Hepatocyte (in vitro differentiated cells): ENCODE data around the gene KCNJ9. TPM values are rescaled to one million over a fixed set of nuclear protein-coding genes. Genes with fewer than 3 reads are reported as not detected.

Experiments
- DNase-seq: peaks from one replicate; pipeline ENCODE4 v3.0.0-alpha.2; 2016; ENCODE audit warnings: low spot score
- H2AFZ ChIP-seq: fragments of 200-600 bp; sonication (generic); 2 replicates; pipeline ENCODE4 v1.6.0; 2016; ENCODE audit warnings: antibody characterized with exemption, mild to moderate bottlenecking
- H3K27ac ChIP-seq: fragments of 200-600 bp; sonication (generic); 2 replicates; pipeline ENCODE4 v1.5.1; 2016; ENCODE audit warnings: mild to moderate bottlenecking
- H3K27me3 ChIP-seq: fragments of 200-600 bp; sonication (generic); 2 replicates; pipeline ENCODE4 v1.6.1; 2016
- H3K36me3 ChIP-seq: fragments of 200-600 bp; sonication (generic); replicated peaks from 2 replicates; pipeline ENCODE4 v1.5.1; 2016; ENCODE audit warnings: low read depth; ENCODE audit not compliant: insufficient read depth
- H3K4me1 ChIP-seq: fragments of 200-600 bp; sonication (generic); 2 replicates; pipeline ENCODE4 v1.5.1; 2016; ENCODE audit warnings: mild to moderate bottlenecking, moderate library complexity; ENCODE audit not compliant: insufficient read depth
- H3K4me2 ChIP-seq: fragments of 200-600 bp; sonication (generic); 2 replicates; pipeline ENCODE4 v1.6.0; 2016
- H3K4me3 ChIP-seq: fragments of 200-600 bp; sonication (generic); 2 replicates; pipeline ENCODE4 v1.5.1; 2016; ENCODE audit warnings: mild to moderate bottlenecking
- H3K79me2 ChIP-seq: fragments of 200-600 bp; sonication (generic); 2 replicates; pipeline ENCODE4 v1.6.0; 2017; ENCODE audit warnings: mild to moderate bottlenecking
- H3K9me2 ChIP-seq: fragments of 200-600 bp; sonication (generic); replicated peaks from 2 replicates; pipeline ENCODE4 v1.6.0; 2017; ENCODE audit warnings: mild to moderate bottlenecking; ENCODE audit not compliant: insufficient read depth
- H3K9me3 ChIP-seq: fragments of 200-600 bp; sonication (generic); 2 replicates; pipeline ENCODE4 v1.5.1; 2016; ENCODE audit warnings: low read depth, mild to moderate bottlenecking
- H4K20me1 ChIP-seq: fragments of 200-600 bp; sonication (generic); 2 replicates; pipeline ENCODE4 v1.6.0; 2016; ENCODE audit warnings: mild to moderate bottlenecking; ENCODE audit not compliant: insufficient read depth, poor library complexity, severe bottlenecking
- EZH2 ChIP-seq: fragments of 200-600 bp; sonication (generic); IDR thresholded peaks from 2 replicates; pipeline ENCODE4 v1.6.1; 2016; ENCODE audit warnings: antibody characterized with exemption, mild to moderate bottlenecking, borderline replicate concordance
- EZH2phosphoT487 ChIP-seq: fragments of 200-600 bp; sonication (generic); IDR thresholded peaks from one replicate; pipeline ENCODE4 v1.6.1; 2018; ENCODE audit warnings: antibody characterized with exemption, mild to moderate bottlenecking, low read depth, moderate library complexity; ENCODE audit not compliant: unreplicated experiment, severe bottlenecking
- WGBS: methylation state at CpG from one replicate; pipeline ENCODE4 v1.1.6; 2016; ENCODE audit warnings: low lambda C conversion rate; ENCODE audit errors: missing lambda C conversion rate; 5-methylcytosine and 5-hydroxymethylcytosine counted together
- polyA plus RNA-seq: library from polyadenylated mRNA; unstranded; fragments of >200 nt; fragmentation: Nextera tagmentation; extraction: Ambion mirVana; gene quantifications from 2 replicates; pipeline ENCODE4 v1.2.1, GENCODE V29; 2016
- total RNA-seq: library from RNA; depleted of rRNA; stranded (reverse); fragments of >200 nt; gene quantifications from 2 replicates; pipeline ENCODE4 v1.2.3, GENCODE V29; 2014
- TF ChIP-seq, protein P1 (sequence below): fragments of 200-600 bp; sonication (generic); IDR thresholded peaks from 2 replicates; pipeline ENCODE4 v1.5.1; 2016; ENCODE audit warnings: antibody characterized with exemption, mild to moderate bottlenecking; ENCODE audit not compliant: poor library complexity

Gene KCNJ9
- total and polyA plus RNA-seq, 2 experiments from 2014 or later = not detected

DNA sequence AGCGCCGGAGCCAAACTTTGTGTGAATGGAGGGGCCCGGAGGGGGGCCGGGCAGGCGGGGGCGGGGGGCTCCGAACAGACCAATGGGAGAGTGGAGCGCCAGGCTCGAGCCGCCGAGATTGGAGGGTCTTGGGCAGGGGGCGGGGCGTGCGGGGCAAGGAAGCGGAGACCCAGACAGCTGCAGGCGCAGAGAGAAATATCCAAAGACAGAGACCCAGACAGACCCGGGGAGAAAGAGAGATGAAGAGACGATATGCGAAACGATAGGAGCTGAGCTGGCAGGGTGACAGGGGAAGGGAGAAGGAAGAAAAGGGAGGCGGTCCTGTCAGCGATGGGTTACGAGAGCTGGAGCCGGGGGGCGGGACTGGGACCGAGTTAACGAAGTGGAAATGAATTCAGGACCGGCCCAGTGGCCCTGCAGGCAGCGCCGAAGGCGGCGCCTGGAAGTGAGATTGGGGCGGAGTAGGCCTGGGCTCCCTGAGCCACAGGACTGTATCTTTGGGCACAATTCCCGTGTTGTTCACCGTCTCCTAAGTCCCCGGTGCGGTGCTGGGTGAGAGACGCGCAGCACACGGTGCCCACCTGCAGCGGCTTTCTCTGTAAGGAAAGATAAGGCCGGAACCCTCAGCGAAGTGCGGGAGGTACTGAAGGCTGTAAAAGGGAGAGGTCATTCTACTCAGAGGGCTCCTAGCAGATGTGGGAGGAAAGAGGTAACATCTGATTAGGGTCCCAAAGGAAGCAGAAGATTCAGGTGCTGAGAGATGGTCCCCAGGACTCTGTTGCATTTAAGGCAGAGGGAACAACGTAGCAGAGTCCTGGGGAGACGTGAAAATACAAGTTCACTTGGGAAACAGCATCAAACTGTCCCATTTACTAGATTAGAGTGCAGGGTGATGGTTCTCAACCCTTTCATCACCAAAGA lies 10.8 kb upstream of the KCNJ9 start:
- no peak for TF ChIP-seq EZH2phosphoT487
- TF ChIP-seq, protein P1, sequence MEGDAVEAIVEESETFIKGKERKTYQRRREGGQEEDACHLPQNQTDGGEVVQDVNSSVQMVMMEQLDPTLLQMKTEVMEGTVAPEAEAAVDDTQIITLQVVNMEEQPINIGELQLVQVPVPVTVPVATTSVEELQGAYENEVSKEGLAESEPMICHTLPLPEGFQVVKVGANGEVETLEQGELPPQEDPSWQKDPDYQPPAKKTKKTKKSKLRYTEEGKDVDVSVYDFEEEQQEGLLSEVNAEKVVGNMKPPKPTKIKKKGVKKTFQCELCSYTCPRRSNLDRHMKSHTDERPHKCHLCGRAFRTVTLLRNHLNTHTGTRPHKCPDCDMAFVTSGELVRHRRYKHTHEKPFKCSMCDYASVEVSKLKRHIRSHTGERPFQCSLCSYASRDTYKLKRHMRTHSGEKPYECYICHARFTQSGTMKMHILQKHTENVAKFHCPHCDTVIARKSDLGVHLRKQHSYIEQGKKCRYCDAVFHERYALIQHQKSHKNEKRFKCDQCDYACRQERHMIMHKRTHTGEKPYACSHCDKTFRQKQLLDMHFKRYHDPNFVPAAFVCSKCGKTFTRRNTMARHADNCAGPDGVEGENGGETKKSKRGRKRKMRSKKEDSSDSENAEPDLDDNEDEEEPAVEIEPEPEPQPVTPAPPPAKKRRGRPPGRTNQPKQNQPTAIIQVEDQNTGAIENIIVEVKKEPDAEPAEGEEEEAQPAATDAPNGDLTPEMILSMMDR = no peak
- no peak for TF ChIP-seq EZH2
- peaks cover 25% of the 10 kb centered on the region for H3K27me3 ChIP-seq
- H3K4me3 ChIP-seq = peak overlapping the region; percentile 29
- peak; percentile 75 for DNase-seq
- no peak overlapping the region for H3K27ac ChIP-seq
- H2AFZ ChIP-seq = peak overlapping the region; percentile 85
- no peaks in the 10 kb centered on the region for H4K20me1 ChIP-seq
- no peaks in the 10 kb centered on the region for H3K4me1 ChIP-seq
- H3K9me2 ChIP-seq = no peaks in the 10 kb centered on the region
- H3K9me3 ChIP-seq = no peaks in the 10 kb centered on the region
- H3K79me2 ChIP-seq = no peaks in the 10 kb centered on the region
- WGBS = 2% methylated on average over 40 of the region's 46 CpGs
- no peaks in the 10 kb centered on the region for H3K36me3 ChIP-seq
- peak overlapping the region; percentile 88 for H3K4me2 ChIP-seq

GRCh38 chr1:160071289-160071688 lies 10.0 kb upstream of the KCNJ9 start:
- no peaks in the 10 kb centered on the region for H3K4me1 ChIP-seq
- no peaks in the 10 kb centered on the region for H3K9me3 ChIP-seq
- no peak overlapping the region for H3K27ac ChIP-seq
- H2AFZ ChIP-seq = no peak overlapping the region
- H3K27me3 ChIP-seq = peaks cover 33% of the 10 kb centered on the region
- no peaks in the 10 kb centered on the region for H4K20me1 ChIP-seq
- no peaks in the 10 kb centered on the region for H3K79me2 ChIP-seq
- no peaks in the 10 kb centered on the region for H3K36me3 ChIP-seq
- TF ChIP-seq, protein P1 = no peak
- TF ChIP-seq EZH2phosphoT487 = no peak
- TF ChIP-seq EZH2 = no peak
- H3K4me2 ChIP-seq = no peak overlapping the region
- WGBS = 86% methylated on average over 5 of the region's 5 CpGs
- H3K4me3 ChIP-seq = no peak overlapping the region
- no peaks in the 10 kb centered on the region for H3K9me2 ChIP-seq
- no peak for DNase-seq

GRCh38 chr1:160074865-160075264 lies 6.5 kb upstream of the KCNJ9 start:
- no peak for DNase-seq
- H3K27ac ChIP-seq = no peak overlapping the region
- H3K4me2 ChIP-seq = no peak overlapping the region
- peaks cover 48% of the 10 kb centered on the region for H3K27me3 ChIP-seq
- TF ChIP-seq, protein P1 = no peak
- TF ChIP-seq EZH2 (no peak), EZH2phosphoT487 (no peak)
- H3K79me2 ChIP-seq = no peaks in the 10 kb centered on the region
- no peaks in the 10 kb centered on the region for H3K9me2 ChIP-seq
- no peaks in the 10 kb centered on the region for H4K20me1 ChIP-seq
- no peaks in the 10 kb centered on the region for H3K36me3 ChIP-seq
- H3K4me1 ChIP-seq = no peaks in the 10 kb centered on the region
- 64% methylated on average over 4 of the region's 4 CpGs for WGBS
- H2AFZ ChIP-seq = no peak overlapping the region
- no peak overlapping the region for H3K4me3 ChIP-seq
- no peaks in the 10 kb centered on the region for H3K9me3 ChIP-seq
